Nephron (organoid): ENCODE data around the gene SMCHD1.
A peak's percentile ranks its signal among the peaks of the same experiment; 100 is the strongest.

Source experiments
- H3K27ac Mint-ChIP-seq, 3 experiments: 2 replicates each; pipeline ENCODE4 v1.8.0; 2020; ENCODE audit warnings: mixed read lengths in 3 of 3, mild to moderate bottlenecking in 2 of 3, moderate library complexity in 1 of 3
- H3K27me3 Mint-ChIP-seq: 2 replicates; pipeline ENCODE4 v1.8.0; 2021; ENCODE audit warnings: low read depth, mild to moderate bottlenecking, moderate library complexity, mixed read lengths
- H3K36me3 Mint-ChIP-seq: 2 replicates; pipeline ENCODE4 v1.8.0; 2020; ENCODE audit warnings: low read depth, mixed read lengths
- H3K4me1 Mint-ChIP-seq: 2 replicates; pipeline ENCODE4 v1.8.0; 2020; ENCODE audit warnings: mixed read lengths
- H3K4me3 Mint-ChIP-seq, 3 experiments: 2 replicates each; pipeline ENCODE4 v1.8.0; 2020; ENCODE audit warnings: mild to moderate bottlenecking in 3 of 3, mixed read lengths in 3 of 3, moderate library complexity in 2 of 3
- H3K9me3 Mint-ChIP-seq: 2 replicates; pipeline ENCODE4 v1.8.0; 2020; ENCODE audit warnings: mixed read lengths
- CTCF ChIP-seq, 3 experiments: fragments of 200-600 bp; sonication (generic); IDR thresholded peaks; one replicate each; pipeline ENCODE4 v1.5.0; 2021; ENCODE audit warnings: antibody characterized with exemption in 3 of 3; ENCODE audit not compliant: unreplicated experiment in 3 of 3

Gene SMCHD1

GRCh38 chr18:2655178-2655953 lies at the start of gene SMCHD1:
TSS of gene SMCHD1 (plus strand) at chr18:2655726. CDS start at chr18:2656076, 350 bp downstream.
- H3K9me3 Mint-ChIP-seq = no peaks in the 10 kb centered on the region
- H3K27ac Mint-ChIP-seq = peak within 1 kb of the TSS; percentile 87 to 95 (median 94)
- H3K4me1 Mint-ChIP-seq = peaks cover 24% of the 10 kb centered on the region
- no peak for TF ChIP-seq CTCF (IDR thresholded peaks at IDR 0.05; ENCODE audit: unreplicated experiment in 3 of 3)
- peaks cover 7% of the 10 kb centered on the region for H3K27me3 Mint-ChIP-seq
- H3K36me3 Mint-ChIP-seq = peaks cover 5% of the 10 kb centered on the region
- H3K4me3 Mint-ChIP-seq = peak within 1 kb of the TSS; percentile 93 to 98 (median 97)

GRCh38 chr18:2606335-2606734 lies 49.2 kb upstream of the SMCHD1 start:
- H3K36me3 Mint-ChIP-seq = peaks cover 22% of the 10 kb centered on the region
- no peak for TF ChIP-seq CTCF (IDR thresholded peaks at IDR 0.05; ENCODE audit: unreplicated experiment in 3 of 3)
- no peaks in the 10 kb centered on the region for H3K4me1 Mint-ChIP-seq
- no peaks in the 10 kb centered on the region for H3K27me3 Mint-ChIP-seq
- no peaks in the 10 kb centered on the region for H3K9me3 Mint-ChIP-seq
- no peak overlapping the region for H3K4me3 Mint-ChIP-seq
- no peak overlapping the region for H3K27ac Mint-ChIP-seq

GRCh38 chr18:2609604-2610003 lies 45.9 kb upstream of the SMCHD1 start:
- H3K4me3 Mint-ChIP-seq = no peak overlapping the region
- H3K9me3 Mint-ChIP-seq = no peaks in the 10 kb centered on the region
- H3K27me3 Mint-ChIP-seq = no peaks in the 10 kb centered on the region
- H3K27ac Mint-ChIP-seq = no peak overlapping the region
- H3K4me1 Mint-ChIP-seq = no peaks in the 10 kb centered on the region
- TF ChIP-seq CTCF (IDR thresholded peaks at IDR 0.05; ENCODE audit: unreplicated experiment in 3 of 3) = no peak
- H3K36me3 Mint-ChIP-seq = peaks cover 39% of the 10 kb centered on the region

- Mint-ChIP-seq H3K27ac (no peak overlapping the region), H3K36me3 (peaks cover 49% of the 10 kb centered on the region), H3K4me3 (no peak overlapping the region), H3K4me1 (no peaks in the 10 kb centered on the region), H3K27me3 (no peaks in the 10 kb centered on the region), H3K9me3 (no peaks in the 10 kb centered on the region)
- TF ChIP-seq CTCF (IDR thresholded peaks at IDR 0.05; ENCODE audit: unreplicated experiment in 3 of 3) = no peak
These were observed 45.0 kb upstream of the SMCHD1 start for GRCh38 chr18:2610549-2610948.

GRCh38 chr18:2612996-2613395 lies 42.5 kb upstream of the SMCHD1 start:
- H3K27ac Mint-ChIP-seq = no peak overlapping the region
- peaks cover 54% of the 10 kb centered on the region for H3K36me3 Mint-ChIP-seq
- H3K4me1 Mint-ChIP-seq = no peaks in the 10 kb centered on the region
- H3K4me3 Mint-ChIP-seq = no peak overlapping the region
- H3K9me3 Mint-ChIP-seq = no peaks in the 10 kb centered on the region
- TF ChIP-seq CTCF (IDR thresholded peaks at IDR 0.05; ENCODE audit: unreplicated experiment in 3 of 3) = no peak
- no peaks in the 10 kb centered on the region for H3K27me3 Mint-ChIP-seq
